ENCODE measurements around the gene UAP1L1. TPM values are rescaled to one million over a fixed set of nuclear protein-coding genes. Genes with fewer than 3 reads are reported as not detected.

Gene UAP1L1
- total and polyA plus RNA-seq, 2 of the 8 experiments (the other 6 are each of a cell fraction or from before 2014, with no cell fraction given), result 2.0 to 5.4 TPM

GRCh38 chr9:137042751-137043727 is 34.3 kb upstream of the UAP1L1 start (continued):
- no peak for TF ChIP-seq CBX5 (IDR thresholded peaks at IDR 0.05; ENCODE audit: low read depth, low read length)
- no peak for TF ChIP-seq TAF7 (optimal IDR thresholded peaks at IDR 0.05; ENCODE audit: borderline replicate concordance, low read depth, low read length)
- no peak for TF ChIP-seq SUZ12 (IDR thresholded peaks at IDR 0.05; ENCODE audit: low read length)
- no peak for TF ChIP-seq SAP30 (IDR thresholded peaks at IDR 0.05; ENCODE audit: insufficient read depth, insufficient replicate concordance, low read length)
- no peak for TF ChIP-seq NANOG (IDR thresholded peaks at IDR 0.05; ENCODE audit: insufficient read depth, low read depth, low read length, poor library complexity, severe bottlenecking)
- no peak for TF ChIP-seq TAF1 (IDR thresholded peaks at IDR 0.05; ENCODE audit: low read depth, low read length)
- no peak for TF ChIP-seq ZNF274 (IDR thresholded peaks at IDR 0.05; ENCODE audit: borderline replicate concordance, extremely low read depth, low read length)
- TF ChIP-seq KDM1A (IDR thresholded peaks at IDR 0.05; ENCODE audit: borderline replicate concordance, low read length), result no peak
- TF ChIP-seq KDM4A (IDR thresholded peaks at IDR 0.05; ENCODE audit: low read depth, low read length, severe bottlenecking), result no peak
- no peak for TF ChIP-seq RFX5 (IDR thresholded peaks at IDR 0.05; ENCODE audit: borderline replicate concordance, low read depth, low read length)
- no peak for TF ChIP-seq EGR1 (IDR thresholded peaks at IDR 0.05; ENCODE audit: borderline replicate concordance, low read depth, low read length)
